Central memory CD8-positive, alpha-beta T cell (primary cell): Measurements from ENCODE around the gene IL21R.

Experiments used
- ATAC-seq: fragments of 150-1000 bp; cut with Tn5 transposase; replicated peaks from 2 replicates; pipeline ENCODE4 v1.10.0; 2022; ENCODE audit warnings: mild to moderate bottlenecking, moderate FRiP score, moderate number of reproducible peaks; ENCODE audit not compliant: poor library complexity, severe bottlenecking; ENCODE audit errors: extremely low read depth
- DNase-seq, 2 donors: peaks; one replicate each; pipeline ENCODE4 v3.0.0; 2021; ENCODE audit warnings: low spot score in 2 of 2
- H3K27ac Mint-ChIP-seq: one replicate; pipeline ENCODE4 v1.8.0; 2022; ENCODE audit warnings: low read depth, mild to moderate bottlenecking, moderate library complexity, mixed read lengths
- H3K27me3 Mint-ChIP-seq: one replicate; pipeline ENCODE4 v1.8.0; 2022; ENCODE audit warnings: mixed read lengths
- H3K36me3 Mint-ChIP-seq: one replicate; pipeline ENCODE4 v1.8.0; 2022; ENCODE audit warnings: mild to moderate bottlenecking, moderate library complexity, mixed read lengths; ENCODE audit not compliant: insufficient read depth
- H3K4me1 Mint-ChIP-seq: one replicate; pipeline ENCODE4 v1.8.0; 2022; ENCODE audit warnings: mixed read lengths
- H3K4me3 Mint-ChIP-seq: one replicate; pipeline ENCODE4 v1.8.0; 2022; ENCODE audit warnings: mild to moderate bottlenecking, moderate library complexity, mixed read lengths
- H3K9me3 Mint-ChIP-seq: one replicate; pipeline ENCODE4 v1.8.0; 2022; ENCODE audit warnings: mixed read lengths

The IL21R gene

DNA sequence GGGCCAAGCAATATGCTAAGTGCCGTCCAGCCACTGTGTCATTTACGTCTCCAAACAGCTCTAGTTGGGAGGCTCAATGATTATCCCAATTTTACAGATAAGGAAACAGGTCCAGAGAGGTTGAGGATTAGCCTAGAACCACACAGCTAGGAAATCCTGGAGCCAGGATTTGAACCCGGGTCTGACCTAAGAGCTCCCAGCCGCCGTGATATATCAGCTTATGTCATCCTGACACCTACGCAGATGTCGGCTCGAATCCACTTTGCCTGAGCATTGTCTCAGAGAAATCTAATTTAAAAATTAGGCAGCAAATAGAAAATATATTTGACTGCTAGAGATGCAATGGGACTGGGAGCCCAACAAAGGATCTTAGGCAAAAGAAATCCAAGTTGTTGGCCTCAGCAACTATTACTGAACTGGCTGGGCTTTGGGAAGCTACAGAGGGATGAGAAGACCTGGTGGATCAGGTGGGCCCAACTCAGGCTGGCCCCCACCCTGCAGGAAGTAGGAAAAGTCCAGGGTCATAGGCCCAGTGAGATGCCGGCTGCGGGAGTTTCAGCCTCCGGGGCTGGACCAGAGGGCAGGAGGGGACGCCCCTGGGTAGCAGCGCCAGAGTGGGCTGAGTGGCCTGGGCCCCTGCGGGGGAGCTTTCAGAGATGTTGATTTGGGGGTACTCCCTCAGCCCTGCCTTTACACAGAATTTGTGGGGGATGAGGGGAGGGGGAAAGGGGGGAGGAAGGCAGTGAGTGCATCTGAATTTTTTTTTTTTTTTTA is 35.1 kb upstream of the IL21R start:
- no peaks in the 10 kb centered on the region for H3K9me3 Mint-ChIP-seq
- ATAC-seq (peak; percentile 2), DNase-seq (no peak)
- peak overlapping the region; percentile 92 for H3K27ac Mint-ChIP-seq
- no peaks in the 10 kb centered on the region for H3K27me3 Mint-ChIP-seq
- H3K36me3 Mint-ChIP-seq: peaks cover 18% of the 10 kb centered on the region
- peak overlapping the region; percentile 61 for H3K4me3 Mint-ChIP-seq
- peaks cover 34% of the 10 kb centered on the region for H3K4me1 Mint-ChIP-seq

- H3K9me3 Mint-ChIP-seq: no peaks in the 10 kb centered on the region
- peak; percentile 87 for ATAC-seq
- no peaks in the 10 kb centered on the region for H3K27me3 Mint-ChIP-seq
- peak overlapping the region; percentile 46 for H3K4me3 Mint-ChIP-seq
- peak overlapping the region; percentile 92 for H3K27ac Mint-ChIP-seq
- peak; percentile 68 to 85 for DNase-seq
- peaks cover 34% of the 10 kb centered on the region for H3K4me1 Mint-ChIP-seq
- H3K36me3 Mint-ChIP-seq: peaks cover 14% of the 10 kb centered on the region
These were observed 34.3 kb upstream of the IL21R start for GRCh38 chr16:27367461-27368357.

DNA sequence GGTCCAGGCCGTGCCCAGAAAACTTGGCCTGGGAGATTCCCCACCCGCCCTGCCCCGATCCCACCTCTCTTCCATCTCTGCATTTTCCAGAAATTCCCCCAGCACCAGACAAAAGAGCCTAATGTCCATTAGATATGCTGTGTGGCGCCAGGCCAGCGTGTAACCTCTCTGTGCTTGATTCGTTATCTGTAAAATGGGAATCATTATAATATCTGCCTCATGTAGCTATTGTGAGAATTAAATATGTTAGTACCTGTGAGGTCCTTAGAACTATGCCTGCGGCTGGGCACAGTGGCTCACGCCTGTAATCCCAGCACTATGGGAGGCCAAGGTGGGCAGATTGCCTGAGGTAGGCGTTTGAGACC is 33.6 kb upstream of the IL21R start:
- Mint-ChIP-seq H3K4me3 (peak overlapping the region; percentile 46), H3K27ac (peak overlapping the region; percentile 92), H3K27me3 (no peaks in the 10 kb centered on the region), H3K9me3 (no peaks in the 10 kb centered on the region), H3K36me3 (peaks cover 13% of the 10 kb centered on the region), H3K4me1 (peaks cover 34% of the 10 kb centered on the region)
- ATAC-seq (no peak), DNase-seq (no peak)

DNA sequence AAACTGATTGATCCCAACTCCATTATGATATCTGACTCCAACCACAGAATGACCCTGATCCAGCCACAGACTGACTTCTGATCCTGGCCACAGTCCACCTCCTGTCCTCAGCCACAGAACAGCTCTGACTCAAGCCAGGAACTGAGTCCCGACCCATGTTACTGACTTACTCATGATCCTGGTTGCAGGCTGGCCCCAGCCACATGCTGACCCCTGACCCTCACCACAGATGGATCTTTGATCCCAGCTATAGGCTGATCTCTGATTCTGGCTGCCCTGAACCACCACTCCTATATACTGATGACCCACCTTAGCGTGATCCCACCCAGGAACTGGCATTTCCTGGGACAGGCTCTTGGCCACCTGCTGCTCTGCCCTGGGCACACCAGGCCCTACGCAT is 32.2 kb upstream of the IL21R start:
- H3K27ac Mint-ChIP-seq: peak overlapping the region; percentile 92
- no peak for DNase-seq
- ATAC-seq: no peak

GRCh38 chr16:27370318-27370717 is 31.7 kb upstream of the IL21R start:
- Mint-ChIP-seq H3K27me3 (no peaks in the 10 kb centered on the region), H3K4me1 (peaks cover 28% of the 10 kb centered on the region)

More for the DNA sequence above, 32.2 kb upstream of the IL21R start:
- Mint-ChIP-seq H3K4me3 (no peak overlapping the region), H3K27me3 (no peaks in the 10 kb centered on the region), H3K36me3 (peaks cover 13% of the 10 kb centered on the region), H3K4me1 (peaks cover 31% of the 10 kb centered on the region), H3K9me3 (no peaks in the 10 kb centered on the region)

DNA sequence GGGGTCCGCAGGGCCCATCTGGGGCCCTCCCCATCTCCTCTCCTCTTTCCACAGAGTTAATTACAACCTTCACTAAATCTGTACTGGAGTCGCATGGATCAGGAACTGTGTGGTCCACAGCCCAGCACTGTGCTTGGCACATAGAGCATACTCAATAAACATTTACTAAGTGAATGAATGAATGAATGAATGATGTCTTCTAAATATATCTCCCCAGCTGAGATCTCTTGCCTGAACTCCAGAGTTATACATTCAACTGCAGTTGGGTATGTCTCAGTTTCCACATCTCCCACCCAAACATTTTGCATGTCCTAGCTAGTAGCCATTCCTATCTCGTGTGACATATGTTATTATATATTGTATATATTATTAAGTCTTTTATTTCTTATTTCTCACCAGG is 28.7 kb upstream of the IL21R start:
- Mint-ChIP-seq H3K9me3 (no peaks in the 10 kb centered on the region), H3K4me1 (peaks cover 26% of the 10 kb centered on the region), H3K36me3 (peaks cover 6% of the 10 kb centered on the region), H3K27me3 (no peaks in the 10 kb centered on the region), H3K27ac (no peak overlapping the region), H3K4me3 (no peak overlapping the region)
- no peak for ATAC-seq
- DNase-seq: no peak

More at GRCh38 chr16:27370318-27370717, 31.7 kb upstream of the IL21R start:
- Mint-ChIP-seq H3K4me3 (no peak overlapping the region), H3K27ac (peak overlapping the region; percentile 92), H3K36me3 (peaks cover 13% of the 10 kb centered on the region), H3K9me3 (no peaks in the 10 kb centered on the region)
- DNase-seq (no peak), ATAC-seq (no peak)

- no peaks in the 10 kb centered on the region for H3K27me3 Mint-ChIP-seq
- peaks cover 4% of the 10 kb centered on the region for H3K36me3 Mint-ChIP-seq
- ATAC-seq (no peak), DNase-seq (no peak)
- no peaks in the 10 kb centered on the region for H3K9me3 Mint-ChIP-seq
- no peak overlapping the region for H3K4me3 Mint-ChIP-seq
- H3K4me1 Mint-ChIP-seq: peaks cover 33% of the 10 kb centered on the region
- H3K27ac Mint-ChIP-seq: no peak overlapping the region
These were observed 27.7 kb upstream of the IL21R start for GRCh38 chr16:27374221-27374803.

DNA sequence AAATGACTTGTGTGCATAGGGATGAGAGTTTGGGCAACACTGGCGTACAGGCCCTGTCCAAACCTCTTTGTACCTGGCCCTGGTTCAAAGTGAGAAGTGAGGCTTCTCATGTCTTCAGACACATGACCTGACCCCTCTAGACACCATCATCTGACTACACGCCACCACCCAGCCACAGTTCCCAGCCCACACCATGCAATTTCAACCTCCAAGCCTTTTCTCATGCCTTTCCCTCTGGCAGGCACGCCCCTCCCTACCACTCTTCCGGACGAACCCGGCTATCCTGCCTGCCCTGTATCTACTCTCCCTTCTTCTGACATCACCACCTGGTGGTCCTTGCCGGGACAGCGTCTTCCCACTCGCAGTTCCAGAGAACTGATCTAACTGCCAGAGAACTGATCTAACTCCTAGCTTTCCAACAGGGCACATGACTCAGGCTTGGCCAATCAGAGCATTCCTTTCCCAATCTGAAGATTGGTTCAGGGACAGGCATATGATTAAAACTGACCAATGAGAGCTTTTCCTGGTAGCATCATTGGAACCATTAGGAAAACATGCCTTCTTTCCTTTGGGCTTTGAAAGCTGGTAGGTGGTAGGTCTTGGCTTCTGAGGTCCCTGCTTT is 27.1 kb upstream of the IL21R start:
- Mint-ChIP-seq H3K27me3 (no peaks in the 10 kb centered on the region), H3K36me3 (peaks cover 4% of the 10 kb centered on the region), H3K4me1 (peaks cover 28% of the 10 kb centered on the region), H3K9me3 (no peaks in the 10 kb centered on the region), H3K27ac (no peak overlapping the region), H3K4me3 (no peak overlapping the region)
- ATAC-seq: peak; percentile 41
- DNase-seq: no peak

DNA sequence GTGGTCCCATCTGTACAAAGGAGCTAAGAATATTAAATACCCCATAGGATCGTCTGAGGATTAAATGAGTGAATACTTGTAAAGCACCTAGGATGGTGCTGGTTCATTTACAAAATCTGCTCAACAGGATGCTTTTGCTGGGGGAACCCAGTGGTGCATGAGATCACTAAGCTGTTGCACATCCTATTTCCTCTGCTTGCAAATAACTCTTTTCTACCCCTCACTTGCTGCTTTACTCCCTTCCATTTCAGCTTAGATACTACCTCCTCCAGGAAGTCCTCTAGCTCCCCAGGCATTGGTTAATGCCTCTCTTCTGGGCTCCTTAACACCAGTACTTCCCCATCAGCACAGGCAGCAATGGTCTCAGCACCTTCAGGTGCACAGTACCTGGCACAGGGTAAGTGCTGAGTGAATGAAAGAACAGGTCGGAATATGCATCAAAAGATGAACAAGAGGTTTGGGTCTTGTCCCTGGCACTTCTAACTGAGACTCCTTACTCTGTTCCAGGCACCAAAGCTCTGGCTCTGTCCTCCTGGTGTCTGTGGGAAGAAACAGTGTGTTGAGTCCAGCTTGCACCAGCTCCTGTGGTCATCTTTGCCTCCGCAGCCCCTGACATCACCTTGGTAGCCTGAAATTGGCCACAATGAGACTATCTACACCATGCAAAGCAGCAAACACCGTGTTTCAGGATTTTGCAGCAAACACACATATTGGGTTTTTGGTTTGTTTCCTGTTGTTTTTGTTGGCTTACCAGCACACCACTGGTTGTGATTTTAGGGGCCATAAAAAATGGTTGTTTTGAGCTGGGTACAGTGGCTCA is 24.1 kb upstream of the IL21R start:
- DNase-seq: no peak
- H3K36me3 Mint-ChIP-seq: peaks cover 4% of the 10 kb centered on the region
- no peak overlapping the region for H3K27ac Mint-ChIP-seq
- peak overlapping the region; percentile 51 for H3K4me3 Mint-ChIP-seq
- peak; percentile 74 for ATAC-seq
- H3K9me3 Mint-ChIP-seq: no peaks in the 10 kb centered on the region
- no peaks in the 10 kb centered on the region for H3K27me3 Mint-ChIP-seq
- peaks cover 20% of the 10 kb centered on the region for H3K4me1 Mint-ChIP-seq

DNA sequence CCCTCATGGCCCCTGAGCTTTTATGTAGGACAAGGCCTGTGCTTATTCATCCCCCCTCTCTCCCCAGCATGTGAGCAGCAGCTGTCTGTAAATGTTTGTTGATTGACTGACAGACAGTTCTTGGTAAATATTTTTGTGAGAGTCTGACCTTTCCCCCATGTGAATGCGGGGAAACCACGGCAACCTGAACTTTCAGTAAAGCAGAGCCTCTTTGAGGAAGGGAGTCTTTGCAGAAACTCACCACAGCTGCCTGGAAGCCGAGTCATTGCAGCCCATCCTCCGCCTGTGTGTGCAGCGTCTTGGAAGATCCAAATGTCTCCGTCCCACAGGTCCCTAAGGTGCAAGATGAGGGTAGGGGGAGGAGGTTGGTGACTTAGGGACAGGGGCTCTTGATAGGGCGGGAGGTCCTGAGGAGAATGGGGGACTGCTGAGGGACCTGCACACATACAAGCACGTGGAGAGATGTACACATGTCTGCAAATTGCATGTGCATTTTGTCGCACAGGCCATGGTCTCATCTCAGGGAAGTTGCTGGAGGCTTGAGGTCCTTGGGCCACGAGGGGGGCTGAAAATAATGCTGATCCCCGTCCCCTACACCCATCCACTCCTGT is 23.0 kb upstream of the IL21R start:
- Mint-ChIP-seq H3K27ac (no peak overlapping the region), H3K9me3 (peaks cover 2% of the 10 kb centered on the region), H3K36me3 (peaks cover 4% of the 10 kb centered on the region), H3K4me1 (peaks cover 22% of the 10 kb centered on the region), H3K27me3 (no peaks in the 10 kb centered on the region), H3K4me3 (no peak overlapping the region)
- ATAC-seq (no peak), DNase-seq (no peak)

GRCh38 chr16:27379919-27380318 is 22.1 kb upstream of the IL21R start:
- Mint-ChIP-seq H3K4me1 (peaks cover 29% of the 10 kb centered on the region), H3K27me3 (no peaks in the 10 kb centered on the region), H3K36me3 (peaks cover 4% of the 10 kb centered on the region), H3K9me3 (peaks cover 9% of the 10 kb centered on the region), H3K27ac (no peak overlapping the region), H3K4me3 (no peak overlapping the region)
- no peak for DNase-seq
- ATAC-seq: no peak
